Heart left ventricle (tissue), 16 donors: ENCODE measurements around the gene TMEM232. TPM values are rescaled to one million over a fixed set of nuclear protein-coding genes. Genes with fewer than 3 reads are reported as not detected.

Experiments used
- ATAC-seq, 4 donors: fragments of 200-7000 bp; cut with Tn5 transposase; one replicate each; pipeline ENCODE4 v1.9.1; 2020 to 2022; ENCODE audit warnings: moderate library complexity in 4 of 4, mild to moderate bottlenecking in 3 of 4, moderate number of reproducible peaks in 1 of 4
- DNase-seq, 5 donors: peaks; one replicate each; pipeline ENCODE4 v3.0.0-alpha.2; 2020
- H3K27ac ChIP-seq, 12 donors: fragments of 200-600 bp; sonication (generic) in 4 of 12; one replicate each; pipeline versions ENCODE4 v1.5.0 to v1.8.0; 2016 to 2022; ENCODE audit warnings: mild to moderate bottlenecking in 2 of 12
- H3K27me3 ChIP-seq, 9 donors: fragments of 200-600 bp; sonication (generic) in 2 of 9; one replicate each; pipeline versions ENCODE4 v1.5.1 to v1.8.0; 2016 to 2022; ENCODE audit warnings: mild to moderate bottlenecking in 3 of 9
- H3K36me3 ChIP-seq, 9 donors: fragments of 200-600 bp; sonication (generic) in 2 of 9; one replicate each; pipeline versions ENCODE4 v1.5.0 to v1.8.0; 2018 to 2022; ENCODE audit warnings: mild to moderate bottlenecking in 2 of 9
- H3K4me1 ChIP-seq, 12 donors: fragments of 200-600 bp; sonication (generic) in 4 of 12; one replicate each; pipeline versions ENCODE4 v1.5.0 to v1.8.0; 2016 to 2022; ENCODE audit warnings: mild to moderate bottlenecking in 3 of 12
- H3K4me3 ChIP-seq, 12 donors: fragments of 200-600 bp; sonication (generic) in 4 of 12; one replicate each; pipeline versions ENCODE4 v1.5.0 to v1.8.0; 2017 to 2022; ENCODE audit warnings: mild to moderate bottlenecking in 9 of 12, moderate library complexity in 4 of 12
- H3K9me3 ChIP-seq, 12 donors: fragments of 200-600 bp; sonication (generic) in 4 of 12; one replicate each; pipeline versions ENCODE4 v1.5.0 to v1.8.0; 2016 to 2022; ENCODE audit warnings: mild to moderate bottlenecking in 1 of 12
- CTCF ChIP-seq, 12 donors: fragments of 200-600 bp; sonication (generic) in 4 of 12; IDR thresholded peaks; one replicate each; pipeline versions ENCODE4 v1.5.0 to v1.8.0; 2018 to 2022; ENCODE audit warnings: antibody characterized with exemption in 12 of 12, mild to moderate bottlenecking in 5 of 12
- POLR2A ChIP-seq, 2 donors: fragments of 450-650 bp; IDR thresholded peaks; one replicate each; pipeline ENCODE4 v1.6.1; 2017; ENCODE audit warnings: antibody characterized with exemption in 2 of 2, mild to moderate bottlenecking in 2 of 2, moderate library complexity in 2 of 2
- WGBS, 4 donors: extraction: QIAGEN DNeasy Blood & Tissue Kit in 2 of 4; methylation state at CpG; one replicate each; pipeline versions ENCODE4 v1.1.5 to v1.1.7; 2013 to 2018; 5-methylcytosine and 5-hydroxymethylcytosine counted together
- intact Hi-C, 10 donors: fragments of 100-400 bp; cut with DNase I; formaldehyde crosslinking; loops; one replicate each; pipeline versions ENCODE4 v1.11.1 to v1.14.2; 2022
- microRNA-seq, 4 donors: library from miRNA; unstranded; fragments of <30 nt; microRNA quantifications; one replicate each; pipeline versions ENCODE4 to v1.2.0, GENCODE V29; 2017 to 2020
- polyA plus RNA-seq, 2 donors: library from polyadenylated mRNA; stranded (reverse); fragments of 200-250 nt; gene quantifications; one replicate each; pipeline ENCODE4 v1.2.3, GENCODE V29; 2013
- total RNA-seq, 9 donors: library from RNA; depleted of rRNA in 2 of 9; stranded (reverse); fragments of >200 nt in 2 of 9; fragmentation: NEBNext Ultra II Directional in 3 of 9; extraction: Animal tissue kit (Norgen Biotek cat#: 25700) in 3 of 9; gene quantifications; one replicate each; pipeline versions ENCODE4 v1.1.0 to v1.2.4, GENCODE V29; 2016 to 2023
- donor health status: ischemic (EF 13 %, LVEDD 7.1; RV severe dilation, severe dysfunction).
- donor health status: healthy with polysubstance abuse.
- donor health status: DM: no; HTN: yes; CAD: no.
- donor health status: DM: no; HTN: no; CAD: no.
- donor health status: ischemic (EF 25% LVEDD 6.9; RV normal size, moderate dysfunction).
- donor health status: ischemic (EF 25% LVEDD 5.7; RV mildly dilated, moderate dysfunction).
- donor health status: healthy.
- donor health status: DM: yes; HTN: yes; CAD: no.
- donor health status: ischemic (EF 35%, LVEDD 5.7; RV mildly dilated, moderate dysfunction).
- donor health status: nonischemic (EF 11% LVEDD 7.7; RV severe dilation, severe dysfunction).
- donor health status: DM: yes; HTN: yes; CAD: no.
- donor health status: PGD.
- donor health status: ischemic (EF 29% LVEDD 5.4; RV normal size, mild dysfunction).
- donor health status: nonischemic (EF 23%, LVEDD 6.1; RV moderate dilation, normal function).

TMEM232 gene
- total and polyA plus RNA-seq, 11 donors = 0.30 to 5.6 (median 2.5) TPM; not detected in 1

- Histone ChIP-seq H3K4me3 (no peak overlapping the region), H3K4me1 (no peaks in the 10 kb centered on the region), H3K9me3 (no peaks in the 10 kb centered on the region), H3K36me3 (no peaks in the 10 kb centered on the region), H3K27me3 (no peaks in the 10 kb centered on the region), H3K27ac (no peak overlapping the region)
- DNase-seq (no peak), ATAC-seq (no peak)
- TF ChIP-seq CTCF (IDR thresholded peaks at IDR 0.05) = no peak
- no peak for TF ChIP-seq POLR2A (IDR thresholded peaks at IDR 0.05)
- intact Hi-C loops = no loop called here
- 84 to 93% (median 87%) methylated on average over 4 of the region's 4 CpGs for WGBS, 4 donors
Observed at GRCh38 chr5:110376281-110376951, 350.1 kb downstream of the TMEM232 start.

GRCh38 chr5:110371725-110372041, 354.8 kb downstream of the TMEM232 start:
- no peaks in the 10 kb centered on the region for H3K36me3 ChIP-seq
- H3K27me3 ChIP-seq = no peaks in the 10 kb centered on the region
- no peak for ATAC-seq
- TF ChIP-seq CTCF (IDR thresholded peaks at IDR 0.05) = no peak
- no peak for TF ChIP-seq POLR2A (IDR thresholded peaks at IDR 0.05)
- 83 to 87% (median 84%) methylated on average over 3 of the region's 3 CpGs for WGBS, 4 donors
- H3K4me1 ChIP-seq = no peaks in the 10 kb centered on the region
- H3K4me3 ChIP-seq = no peak overlapping the region
- no peak overlapping the region for H3K27ac ChIP-seq
- no peak for DNase-seq
- intact Hi-C loops = no loop called here
- H3K9me3 ChIP-seq = no peaks in the 10 kb centered on the region

GRCh38 chr5:110371011-110371724, 355.3 kb downstream of the TMEM232 start:
- intact Hi-C loops = no loop called here
- Histone ChIP-seq H3K36me3 (no peaks in the 10 kb centered on the region), H3K4me1 (no peaks in the 10 kb centered on the region), H3K27me3 (no peaks in the 10 kb centered on the region), H3K9me3 (no peaks in the 10 kb centered on the region), H3K4me3 (no peak overlapping the region), H3K27ac (no peak overlapping the region)
- WGBS, 4 donors = 50 to 55% (median 52%) methylated on average over 1 of the region's 1 CpG
- TF ChIP-seq CTCF (IDR thresholded peaks at IDR 0.05) = no peak
- TF ChIP-seq POLR2A (IDR thresholded peaks at IDR 0.05) = no peak
- DNase-seq (no peak), ATAC-seq (no peak)

Small RNA genes lying within 50 kb of the gene (microRNA-seq; reads per million reads assigned to microRNA genes)
- 0 reads per million in 4 donors for gene MIR548F3

Other genes with a start within 250 kb of the TMEM232 start
- gene SLC25A46, start 12.3 kb upstream of the TMEM232 start, total RNA-seq = 10 to 100 TPM; 52.2 to 71.5 (median 61.6) TPM
- 10 to 100 TPM; 12.9 to 47.2 TPM for gene SLC25A46, start 12.3 kb upstream of the TMEM232 start, polyA plus RNA-seq